Measurements from ENCODE around the gene PUM2. TPM values are rescaled to one million over a fixed set of nuclear protein-coding genes. Genes with fewer than 3 reads are reported as not detected.

The PUM2 gene
- total RNA-seq, 5 donors from 2014 or later (not counting 1 experiment from before 2014, with no cell fraction given): 128 to 154 (median 138) TPM

DNA sequence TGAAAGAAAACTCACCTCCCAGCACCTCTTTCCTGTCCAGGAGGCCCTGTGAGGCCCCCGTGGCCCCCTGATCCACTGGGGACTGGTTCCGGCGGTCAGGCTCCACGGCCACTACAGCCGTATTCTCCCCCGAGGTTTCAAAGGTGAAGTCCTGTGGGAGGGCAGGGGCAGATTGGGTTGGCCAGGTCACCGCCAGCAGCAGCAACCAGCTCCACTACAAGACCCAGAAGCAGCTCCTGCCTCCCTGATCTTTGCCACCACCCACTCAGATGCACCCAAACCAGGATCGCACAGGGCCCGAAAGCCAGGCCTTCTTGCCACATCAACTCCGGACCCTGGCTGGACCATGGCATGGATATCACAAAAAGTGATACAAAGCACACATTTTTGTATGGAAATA lies 147.6 kb downstream of the PUM2 start:
- no peaks in the 10 kb centered on the region for H3K9me3 ChIP-seq
- ATAC-seq (replicated peaks in 1 of 4) (no peak), DNase-seq (no peak)
- peaks cover 0 to 11% of the 10 kb centered on the region in 2 experiments for H3K27me3 ChIP-seq (replicated peaks in 1 of 2; ENCODE audit: control insufficient read depth in 2 of 2, extremely low read depth in 1 of 2, insufficient read depth in 2 of 2, low read length in 1 of 2)
- ChIA-PET POLR2A (no interaction called here), CTCF (no interaction called here)
- no peaks in the 10 kb centered on the region for H3K9me3 Mint-ChIP-seq
- no peak overlapping the region for H3K4me3 ChIP-seq (ENCODE audit: control insufficient read depth in 1 of 2, extremely low read depth in 1 of 2, low read length in 1 of 2)
- H3K27me3 Mint-ChIP-seq: peaks cover 2 to 8% of the 10 kb centered on the region in 2 donors
- no peak overlapping the region for H3K4me3 Mint-ChIP-seq
- no peaks in the 10 kb centered on the region for H3K4me1 ChIP-seq (ENCODE audit: control insufficient read depth in 1 of 2, extremely low read depth in 1 of 2, insufficient read depth in 2 of 2, low read length in 2 of 2)
- H3K36me3 Mint-ChIP-seq: no peaks in the 10 kb centered on the region
- WGBS (ENCODE audit: insufficient coverage): 90% methylated on average over 2 of the region's 10 CpGs
- H3K27ac ChIP-seq (ENCODE audit: low read length): no peak overlapping the region
- H3K4me1 Mint-ChIP-seq: no peaks in the 10 kb centered on the region
- H3K36me3 ChIP-seq (ENCODE audit: control insufficient read depth in 2 of 2, extremely low read depth in 1 of 2, insufficient read depth in 1 of 2, low read length in 1 of 2): no peaks in the 10 kb centered on the region
- no peak overlapping the region for H3K27ac Mint-ChIP-seq

DNA sequence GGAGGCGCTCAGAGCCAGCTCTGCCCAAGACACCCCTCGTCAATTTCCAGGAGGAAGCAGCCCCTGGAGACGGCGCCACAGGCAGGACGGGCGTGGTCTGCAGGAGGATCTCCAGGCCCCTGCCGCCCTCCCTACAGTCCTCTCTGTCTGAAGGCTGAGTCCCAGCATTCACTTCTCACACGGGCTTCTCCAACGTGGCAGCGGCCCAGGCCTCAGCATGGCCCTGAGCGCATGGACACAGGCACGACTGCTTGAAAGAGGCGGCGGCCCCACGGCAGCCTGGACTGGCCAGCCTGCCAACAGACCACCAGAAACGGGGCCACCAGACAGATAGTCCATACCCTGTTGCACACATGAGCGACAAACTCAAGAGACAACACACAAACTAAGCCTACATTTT lies 149.0 kb downstream of the PUM2 start:
- Mint-ChIP-seq H3K4me3 (no peak overlapping the region), H3K9me3 (no peaks in the 10 kb centered on the region), H3K36me3 (no peaks in the 10 kb centered on the region), H3K27ac (no peak overlapping the region), H3K27me3 (peaks cover 2 to 8% of the 10 kb centered on the region in 2 donors), H3K4me1 (no peaks in the 10 kb centered on the region)
- DNase-seq: no peak
- Histone ChIP-seq H3K27me3 (replicated peaks in 1 of 2; ENCODE audit: control insufficient read depth in 2 of 2, extremely low read depth in 1 of 2, insufficient read depth in 2 of 2, low read length in 1 of 2) (peaks cover 0 to 11% of the 10 kb centered on the region in 2 experiments), H3K27ac (ENCODE audit: low read length) (no peak overlapping the region), H3K4me3 (ENCODE audit: control insufficient read depth in 1 of 2, extremely low read depth in 1 of 2, low read length in 1 of 2) (no peak overlapping the region), H3K36me3 (ENCODE audit: control insufficient read depth in 2 of 2, extremely low read depth in 1 of 2, insufficient read depth in 1 of 2, low read length in 1 of 2) (no peaks in the 10 kb centered on the region), H3K4me1 (ENCODE audit: control insufficient read depth in 1 of 2, extremely low read depth in 1 of 2, insufficient read depth in 2 of 2, low read length in 2 of 2) (no peaks in the 10 kb centered on the region), H3K9me3 (no peaks in the 10 kb centered on the region)
- ChIA-PET CTCF (interaction anchor here in 1 of 2 donors (0.5 kb wide), 1 partner anchor 433 kb away, joined by 8 read pairs; no protein-coding TSS in a partner anchor), POLR2A (no interaction called here)
- no peak for ATAC-seq (replicated peaks in 1 of 4)
- 91% methylated on average over 15 of the region's 17 CpGs for WGBS (ENCODE audit: insufficient coverage)

DNA sequence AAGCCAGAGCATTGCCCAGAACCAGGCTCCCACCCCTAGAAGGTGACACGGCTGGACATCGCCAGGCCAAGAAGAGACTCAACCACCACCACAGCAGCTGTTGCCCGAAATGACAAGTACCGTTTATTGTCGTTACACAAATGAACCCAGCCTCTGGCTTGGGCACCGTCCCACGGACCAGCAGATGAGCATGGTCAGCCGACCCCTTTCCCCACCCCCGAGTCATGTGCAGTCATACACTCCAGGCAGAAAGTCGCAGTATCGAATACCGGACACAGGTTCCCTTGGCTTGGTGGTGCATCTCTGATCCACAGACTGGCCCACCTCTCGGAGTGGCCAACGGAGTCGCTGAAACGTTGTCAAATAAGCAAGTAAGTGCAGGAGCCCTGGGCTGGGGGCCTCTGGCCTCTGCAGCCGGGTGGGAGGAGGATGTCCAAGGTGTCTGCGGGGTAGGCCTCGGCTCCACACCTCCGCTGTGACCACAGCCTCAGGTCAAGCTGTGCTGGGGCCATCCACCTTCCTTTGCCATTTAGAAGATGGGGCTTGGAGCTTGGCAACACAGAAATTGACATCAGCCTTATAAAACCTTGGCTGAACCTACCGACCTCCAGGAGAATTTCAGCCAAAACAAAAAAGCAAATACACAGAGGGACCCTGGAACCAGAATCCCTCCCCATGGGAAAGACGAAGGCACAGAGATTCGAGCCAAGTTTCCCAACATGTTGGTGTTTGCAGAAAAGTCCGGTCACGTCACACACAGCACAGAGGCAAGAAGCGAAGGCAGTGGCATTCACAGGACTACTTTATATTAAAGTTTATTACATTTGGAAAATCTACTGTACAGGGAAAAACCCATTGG lies 149.7 kb downstream of the PUM2 start:
- ChIA-PET POLR2A (no interaction called here), CTCF (interaction anchor here in 1 of 2 donors (0.5 kb wide), 1 partner anchor 434 kb away, joined by 8 read pairs; no protein-coding TSS in a partner anchor)
- H3K36me3 Mint-ChIP-seq: no peaks in the 10 kb centered on the region
- no peak overlapping the region for H3K27ac Mint-ChIP-seq
- no peaks in the 10 kb centered on the region for H3K9me3 Mint-ChIP-seq
- H3K4me1 ChIP-seq (ENCODE audit: control insufficient read depth in 1 of 2, extremely low read depth in 1 of 2, insufficient read depth in 2 of 2, low read length in 2 of 2): no peaks in the 10 kb centered on the region
- H3K27ac ChIP-seq (ENCODE audit: low read length): no peak overlapping the region
- H3K4me3 Mint-ChIP-seq: no peak overlapping the region
- WGBS (ENCODE audit: insufficient coverage): 84% methylated on average over 21 of the region's 26 CpGs
- H3K27me3 Mint-ChIP-seq: peaks cover 2 to 8% of the 10 kb centered on the region in 2 donors
- H3K4me3 ChIP-seq (ENCODE audit: control insufficient read depth in 1 of 2, extremely low read depth in 1 of 2, low read length in 1 of 2): no peak overlapping the region
- no peaks in the 10 kb centered on the region for H3K9me3 ChIP-seq
- ATAC-seq (replicated peaks in 1 of 4): no peak
- H3K27me3 ChIP-seq (replicated peaks in 1 of 2; ENCODE audit: control insufficient read depth in 2 of 2, extremely low read depth in 1 of 2, insufficient read depth in 2 of 2, low read length in 1 of 2): peaks cover 0 to 11% of the 10 kb centered on the region in 2 experiments
- no peaks in the 10 kb centered on the region for H3K4me1 Mint-ChIP-seq
- no peaks in the 10 kb centered on the region for H3K36me3 ChIP-seq (ENCODE audit: control insufficient read depth in 2 of 2, extremely low read depth in 1 of 2, insufficient read depth in 1 of 2, low read length in 1 of 2)
- no peak for DNase-seq

DNA sequence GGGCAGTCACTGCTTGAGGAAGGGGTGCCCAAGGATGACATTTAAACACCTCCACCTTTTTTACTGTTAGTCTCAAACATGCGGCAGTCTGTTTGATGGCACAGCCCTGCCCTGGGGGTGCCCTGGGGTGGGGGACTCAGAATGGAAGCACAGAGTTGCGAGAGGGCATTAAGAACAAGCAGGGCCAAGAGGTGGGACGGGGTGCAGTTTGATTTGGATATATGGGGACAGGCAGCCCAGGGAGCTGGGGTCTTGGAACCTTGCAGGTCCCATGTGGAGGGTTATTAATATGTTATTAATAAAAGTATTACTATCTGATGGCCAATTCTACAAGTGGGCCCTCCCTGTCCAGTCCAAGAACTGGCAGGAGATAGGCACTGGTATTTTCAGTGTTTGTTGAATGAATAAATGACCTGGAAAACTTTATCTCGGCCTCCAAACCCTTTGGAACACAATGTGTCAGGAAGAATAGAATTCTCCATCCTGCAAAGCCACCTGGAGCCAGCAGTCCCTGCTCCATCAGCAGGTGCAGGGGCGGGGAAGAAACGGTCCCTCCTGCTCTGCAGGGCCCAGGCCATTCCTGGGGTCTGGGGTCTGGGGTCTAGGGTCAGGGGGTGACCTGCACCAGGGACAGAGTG lies 150.9 kb downstream of the PUM2 start:
- Histone ChIP-seq H3K4me1 (ENCODE audit: control insufficient read depth in 1 of 2, extremely low read depth in 1 of 2, insufficient read depth in 2 of 2, low read length in 2 of 2) (no peaks in the 10 kb centered on the region), H3K36me3 (ENCODE audit: control insufficient read depth in 2 of 2, extremely low read depth in 1 of 2, insufficient read depth in 1 of 2, low read length in 1 of 2) (no peaks in the 10 kb centered on the region), H3K4me3 (ENCODE audit: control insufficient read depth in 1 of 2, extremely low read depth in 1 of 2, low read length in 1 of 2) (no peak overlapping the region), H3K9me3 (no peaks in the 10 kb centered on the region), H3K27me3 (replicated peaks in 1 of 2; ENCODE audit: control insufficient read depth in 2 of 2, extremely low read depth in 1 of 2, insufficient read depth in 2 of 2, low read length in 1 of 2) (peaks cover 0 to 13% of the 10 kb centered on the region in 2 experiments), H3K27ac (ENCODE audit: low read length) (no peak overlapping the region)
- POLR2A ChIA-PET: no interaction called here
- Mint-ChIP-seq H3K27me3 (peaks cover 2 to 8% of the 10 kb centered on the region in 2 donors), H3K9me3 (no peaks in the 10 kb centered on the region), H3K27ac (no peak overlapping the region), H3K4me3 (no peak overlapping the region), H3K4me1 (no peaks in the 10 kb centered on the region), H3K36me3 (no peaks in the 10 kb centered on the region)
- CTCF ChIA-PET: no interaction called here
- ATAC-seq (replicated peaks in 1 of 4): no peak
- no peak for DNase-seq
- WGBS (ENCODE audit: insufficient coverage): 79% methylated on average over 4 of the region's 6 CpGs

DNA sequence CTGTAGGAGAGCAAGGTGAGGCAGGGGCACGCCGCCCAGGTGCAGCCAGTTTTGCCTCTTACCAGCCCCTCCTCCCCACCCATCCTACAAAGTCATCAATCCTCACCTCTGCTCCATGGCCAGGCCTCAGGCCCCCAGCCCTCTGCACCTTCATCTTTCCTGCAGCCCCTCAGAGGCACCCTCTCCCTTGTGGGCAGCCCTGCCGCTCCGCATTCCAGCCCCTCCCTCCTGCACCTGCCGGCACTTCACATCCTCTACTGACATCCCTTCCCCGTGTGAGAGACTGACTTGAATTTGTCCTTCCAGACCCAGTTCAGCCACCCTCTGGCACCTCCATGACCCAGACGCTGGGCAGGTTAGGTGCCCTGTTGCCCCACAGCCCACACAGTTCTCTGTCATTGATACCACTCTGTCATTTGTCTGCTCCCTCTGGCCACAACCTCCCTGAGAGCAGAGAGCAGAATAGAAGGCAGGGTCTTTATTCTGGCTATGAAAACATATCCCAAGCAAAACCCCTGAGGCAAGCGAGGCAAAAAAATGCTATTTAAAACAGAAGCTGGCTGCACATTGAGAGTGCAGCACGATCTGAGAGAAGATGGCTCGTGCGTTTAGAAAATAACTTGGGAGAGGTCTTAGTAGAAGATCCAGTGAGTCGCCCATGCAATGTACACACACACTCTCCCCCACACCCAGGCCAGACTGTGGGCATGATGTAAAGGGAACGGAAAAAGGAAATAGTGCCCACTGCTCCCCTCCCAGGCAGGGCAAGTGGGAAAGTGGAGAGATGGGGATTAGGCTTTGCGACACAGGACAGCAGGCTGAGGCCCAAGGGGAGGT lies 151.6 kb downstream of the PUM2 start:
- H3K9me3 Mint-ChIP-seq: no peaks in the 10 kb centered on the region
- no peak for ATAC-seq (replicated peaks in 1 of 4)
- Histone ChIP-seq H3K9me3 (no peaks in the 10 kb centered on the region), H3K36me3 (ENCODE audit: control insufficient read depth in 2 of 2, extremely low read depth in 1 of 2, insufficient read depth in 1 of 2, low read length in 1 of 2) (no peaks in the 10 kb centered on the region), H3K4me3 (ENCODE audit: control insufficient read depth in 1 of 2, extremely low read depth in 1 of 2, low read length in 1 of 2) (no peak overlapping the region), H3K27me3 (replicated peaks in 1 of 2; ENCODE audit: control insufficient read depth in 2 of 2, extremely low read depth in 1 of 2, insufficient read depth in 2 of 2, low read length in 1 of 2) (peaks cover 0 to 17% of the 10 kb centered on the region in 2 experiments), H3K27ac (ENCODE audit: low read length) (no peak overlapping the region), H3K4me1 (ENCODE audit: control insufficient read depth in 1 of 2, extremely low read depth in 1 of 2, insufficient read depth in 2 of 2, low read length in 2 of 2) (no peaks in the 10 kb centered on the region)
- no peak overlapping the region for H3K27ac Mint-ChIP-seq
- ChIA-PET CTCF (no interaction called here), POLR2A (no interaction called here)
- peaks cover 2 to 8% of the 10 kb centered on the region in 2 donors for H3K27me3 Mint-ChIP-seq
- no peak for DNase-seq
- H3K36me3 Mint-ChIP-seq: no peaks in the 10 kb centered on the region
- no peaks in the 10 kb centered on the region for H3K4me1 Mint-ChIP-seq
- WGBS (ENCODE audit: insufficient coverage): 94% methylated on average over 7 of the region's 14 CpGs
- H3K4me3 Mint-ChIP-seq: no peak overlapping the region
